Adrenal gland (tissue), 12 donors: ENCODE results near the gene CCL19. TPM values are rescaled to one million over a fixed set of nuclear protein-coding genes. Genes with fewer than 3 reads are reported as not detected.

Experiments
- DNase-seq, 7 donors: peaks; one replicate each; pipeline ENCODE4 v3.0.0-alpha.2; 2019 to 2020
- H3K27ac ChIP-seq, 5 donors: fragments of 200-600 bp; sonication (generic) in 4 of 5; 1 replicate in 3 of 5; 2 replicates in 2 of 5; pipeline versions ENCODE4 v1.5.1 to v1.8.0; 2016 to 2020; ENCODE audit warnings: mild to moderate bottlenecking in 1 of 5
- H3K27me3 ChIP-seq: fragments of 200-600 bp; 2 replicates; pipeline ENCODE4 v1.8.0; 2021
- H3K36me3 ChIP-seq, 2 donors: fragments of 200-600 bp; replicated peaks in 1 of 2; 1 replicate in 1 of 2; 2 replicates in 1 of 2; pipeline versions ENCODE4 v1.5.1 to v1.8.0; 2018 to 2022
- H3K4me1 ChIP-seq, 2 donors: fragments of 200-600 bp; replicated peaks in 1 of 2; 1 replicate in 1 of 2; 2 replicates in 1 of 2; pipeline versions ENCODE4 v1.5.1 to v1.8.0; 2018 to 2021
- H3K4me3 ChIP-seq, 4 donors: fragments of 200-600 bp; sonication (generic) in 3 of 4; one replicate each; pipeline ENCODE4 v1.5.1; 2016 to 2018
- H3K9me3 ChIP-seq, 3 donors: fragments of 200-600 bp; sonication (generic) in 1 of 3; replicated peaks in 1 of 3; 1 replicate in 2 of 3; 2 replicates in 1 of 3; pipeline versions ENCODE4 v1.5.1 to v1.8.0; 2016 to 2021
- CTCF ChIP-seq, 6 experiments: fragments of 450-650 bp in 4 of 6; fragments of 200-600 bp in 2 of 6; sonication (generic) in 1 of 6; IDR thresholded peaks; 1 replicate in 5 of 6; 2 replicates in 1 of 6; pipeline versions ENCODE4 v1.5.1 to v1.8.0; 2016 to 2021; ENCODE audit warnings: antibody characterized with exemption in 6 of 6, mild to moderate bottlenecking in 2 of 6, moderate library complexity in 1 of 6
- POLR2A ChIP-seq, 2 donors: fragments of 450-650 bp; IDR thresholded peaks; one replicate each; pipeline ENCODE4 v1.6.1; 2017; ENCODE audit warnings: antibody characterized with exemption in 2 of 2, mild to moderate bottlenecking in 2 of 2, moderate library complexity in 1 of 2
- WGBS, 4 donors: extraction: QIAGEN DNeasy Blood & Tissue Kit in 2 of 4; methylation state at CpG; one replicate each; pipeline versions ENCODE4 v1.1.5 to v1.1.7; 2013 to 2017; 5-methylcytosine and 5-hydroxymethylcytosine counted together
- intact Hi-C, 2 donors: fragments of 100-400 bp; cut with DNase I; formaldehyde crosslinking; loops; one replicate each; pipeline versions ENCODE4 v1.14.1 to v1.15.0; 2022 to 2023
- polyA plus RNA-seq, 3 donors: library from polyadenylated mRNA; stranded (reverse); fragments of 200-250 nt in 2 of 3; fragments of 350-450 nt in 1 of 3; fragmentation: Illumina TruSeq in 1 of 3; extraction: RNeasy Lipid Tissue Mini Kit (QIAGEN cat#74804) in 1 of 3; gene quantifications; one replicate each; pipeline ENCODE4 v1.2.3, GENCODE V29; 2013 to 2014
- total RNA-seq, 9 donors: library from RNA; depleted of rRNA in 4 of 9; stranded (reverse); fragments of >200 nt in 4 of 9; fragments of 120-200 nt in 1 of 9; fragmentation: NEBNext Ultra II Directional in 1 of 9; extraction: Animal tissue kit (Norgen Biotek cat#: 25700) in 1 of 9; gene quantifications; one replicate each; pipeline versions ENCODE4 v1.1.0 to v1.2.4, GENCODE V29; 2013 to 2023
- donor health status: healthy with polysubstance abuse.
- donor health status: Bipolar disorder and iron deficiency.
- donor health status: DM: yes; HTN: yes; CAD: no.
- donor health status: DM: no; HTN: no; CAD: no.
- donor health status: DM: no; HTN: no; CAD: no.
- donor health status: DM: yes; HTN: yes; CAD: no.

CCL19 gene
- total and polyA plus RNA-seq, 12 donors: 0.39 to 23.3 (median 5.0) TPM; not detected in 6

GRCh38 chr9:34687276-34688030 is 3.6 kb downstream of the CCL19 start:
- Histone ChIP-seq H3K36me3 (no peaks in the 10 kb centered on the region), H3K9me3 (no peaks in the 10 kb centered on the region), H3K27me3 (no peaks in the 10 kb centered on the region), H3K27ac (no peak overlapping the region), H3K4me1 (no peaks in the 10 kb centered on the region), H3K4me3 (no peak overlapping the region)
- intact Hi-C loops: no loop called here
- 75 to 93% (median 88%) methylated on average over 10 of the region's 10 CpGs for WGBS, 4 donors
- DNase-seq: no peak
- no peak for TF ChIP-seq CTCF (IDR thresholded peaks at IDR 0.05)

- H3K4me1 ChIP-seq: no peaks in the 10 kb centered on the region
- no peak overlapping the region for H3K4me3 ChIP-seq
- no peak for DNase-seq
- no peaks in the 10 kb centered on the region for H3K27me3 ChIP-seq
- H3K9me3 ChIP-seq: no peaks in the 10 kb centered on the region
- no peaks in the 10 kb centered on the region for H3K36me3 ChIP-seq
- intact Hi-C loops: no loop called here
- H3K27ac ChIP-seq: no peak overlapping the region
- 65 to 77% (median 71%) methylated on average over 1 of the region's 1 CpG for WGBS, 4 donors
- TF ChIP-seq POLR2A (IDR thresholded peaks at IDR 0.05): no peak
- no peak for TF ChIP-seq CTCF (IDR thresholded peaks at IDR 0.05)
Observed at GRCh38 chr9:34686732-34687131, 4.3 kb downstream of the CCL19 start.

DNA sequence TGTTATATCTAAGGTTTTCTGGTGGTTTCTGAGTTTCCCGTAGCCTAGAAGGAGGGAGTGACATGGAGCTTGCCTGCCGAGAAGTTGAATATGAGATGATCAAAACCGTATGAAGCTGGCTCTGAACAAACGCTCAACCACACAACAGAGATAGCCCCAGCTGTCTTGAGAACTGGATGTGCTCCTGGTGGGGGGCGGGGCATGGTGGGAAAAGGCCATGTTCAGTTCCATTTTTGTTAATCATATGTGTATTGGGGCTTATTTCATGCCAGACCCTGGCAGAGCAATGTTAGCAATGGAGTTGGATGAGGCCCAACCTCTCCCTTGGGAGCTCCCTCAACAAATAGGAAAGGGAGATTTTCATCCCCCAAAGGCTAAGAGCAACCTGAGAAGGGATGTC is 4.8 kb downstream of the CCL19 start:
- 80 to 90% (median 87%) methylated on average over 4 to 5 of the region's 5 CpGs for whole genome bisulfite sequencing, 4 donors
- intact Hi-C loops: no loop called here
- Histone ChIP-seq H3K4me3 (no peak overlapping the region), H3K9me3 (no peaks in the 10 kb centered on the region), H3K4me1 (no peaks in the 10 kb centered on the region), H3K27me3 (no peaks in the 10 kb centered on the region), H3K27ac (no peak overlapping the region), H3K36me3 (no peaks in the 10 kb centered on the region)
- no peak for TF ChIP-seq CTCF (IDR thresholded peaks at IDR 0.05)
- no peak for DNase-seq

DNA sequence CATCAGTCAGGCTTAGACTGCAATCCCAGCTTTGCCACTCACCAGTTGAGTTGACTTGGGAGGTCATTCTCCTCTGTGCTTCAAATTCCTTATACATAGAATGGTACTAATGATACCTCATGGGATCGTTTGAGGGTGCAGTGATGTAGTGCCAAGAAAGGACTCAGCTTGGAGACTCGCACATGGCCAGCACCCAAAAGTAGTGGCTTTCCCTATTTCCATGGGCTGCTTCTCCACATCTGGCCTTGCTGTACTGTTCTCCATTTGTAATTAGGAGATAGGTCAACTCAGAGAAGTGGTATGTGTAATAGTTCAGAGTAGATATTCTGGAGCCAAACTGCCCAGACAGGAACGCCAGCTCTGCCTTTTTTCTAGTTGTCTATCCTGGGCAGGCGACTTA is 5.5 kb downstream of the CCL19 start:
- DNase-seq: no peak
- Histone ChIP-seq H3K27ac (no peak overlapping the region), H3K4me3 (no peak overlapping the region), H3K36me3 (no peaks in the 10 kb centered on the region), H3K4me1 (no peaks in the 10 kb centered on the region), H3K9me3 (no peaks in the 10 kb centered on the region), H3K27me3 (no peaks in the 10 kb centered on the region)
- TF ChIP-seq CTCF (IDR thresholded peaks at IDR 0.05): no peak
- no peak for TF ChIP-seq POLR2A (IDR thresholded peaks at IDR 0.05)
- 78 to 95% (median 88%) methylated on average over 4 of the region's 4 CpGs for WGBS, 4 donors
- intact Hi-C loops: no loop called here
